ENCODE data around the gene WNT5A.

DNA sequence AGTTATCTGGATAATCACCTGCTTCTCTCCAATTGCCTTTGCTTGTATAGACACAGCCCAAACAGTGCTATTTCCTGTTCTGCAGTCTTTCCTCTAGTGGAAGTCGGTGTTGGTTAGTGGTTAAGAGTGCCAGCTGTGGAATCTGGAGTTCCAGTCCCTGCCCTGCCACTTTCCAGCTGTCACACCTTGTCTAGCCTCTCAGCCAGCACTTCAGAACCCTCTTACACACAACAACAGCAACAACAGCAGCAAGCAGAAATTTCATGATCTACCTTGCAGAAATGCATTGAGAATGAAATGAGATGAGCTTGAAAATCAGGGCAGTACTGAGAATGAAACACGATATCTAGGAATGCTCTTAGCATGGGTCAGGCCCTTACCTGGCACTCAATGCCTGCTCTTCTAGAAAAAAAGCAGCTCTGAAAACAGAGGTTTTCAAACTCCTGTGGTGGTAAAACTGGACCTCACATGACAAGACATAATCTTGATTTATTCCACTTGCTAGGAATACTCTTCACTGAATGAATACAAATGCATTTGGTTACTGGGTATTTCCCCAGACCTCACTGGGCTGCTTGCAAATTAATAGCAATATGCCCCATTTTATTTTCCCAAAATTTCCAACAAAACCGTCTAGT is 3.3 kb upstream of the WNT5A start:
- TF ChIP-seq, protein P1, sequence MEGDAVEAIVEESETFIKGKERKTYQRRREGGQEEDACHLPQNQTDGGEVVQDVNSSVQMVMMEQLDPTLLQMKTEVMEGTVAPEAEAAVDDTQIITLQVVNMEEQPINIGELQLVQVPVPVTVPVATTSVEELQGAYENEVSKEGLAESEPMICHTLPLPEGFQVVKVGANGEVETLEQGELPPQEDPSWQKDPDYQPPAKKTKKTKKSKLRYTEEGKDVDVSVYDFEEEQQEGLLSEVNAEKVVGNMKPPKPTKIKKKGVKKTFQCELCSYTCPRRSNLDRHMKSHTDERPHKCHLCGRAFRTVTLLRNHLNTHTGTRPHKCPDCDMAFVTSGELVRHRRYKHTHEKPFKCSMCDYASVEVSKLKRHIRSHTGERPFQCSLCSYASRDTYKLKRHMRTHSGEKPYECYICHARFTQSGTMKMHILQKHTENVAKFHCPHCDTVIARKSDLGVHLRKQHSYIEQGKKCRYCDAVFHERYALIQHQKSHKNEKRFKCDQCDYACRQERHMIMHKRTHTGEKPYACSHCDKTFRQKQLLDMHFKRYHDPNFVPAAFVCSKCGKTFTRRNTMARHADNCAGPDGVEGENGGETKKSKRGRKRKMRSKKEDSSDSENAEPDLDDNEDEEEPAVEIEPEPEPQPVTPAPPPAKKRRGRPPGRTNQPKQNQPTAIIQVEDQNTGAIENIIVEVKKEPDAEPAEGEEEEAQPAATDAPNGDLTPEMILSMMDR (IDR thresholded peaks at IDR 0.05; ENCODE audit: low read length) = no peak
- TF ChIP-seq EZH2 (IDR thresholded peaks at IDR 0.05; ENCODE audit: borderline replicate concordance, low read length) = no peak

Measured in OCI-LY1 (cell line).